ENCODE data around the gene MLKL. TPM values are rescaled to one million over a fixed set of nuclear protein-coding genes. Genes with fewer than 3 reads are reported as not detected.

Gene MLKL
- total RNA-seq, 4 donors from 2014 or later: 6.0 to 12.0 (median 9.9) TPM

DNA sequence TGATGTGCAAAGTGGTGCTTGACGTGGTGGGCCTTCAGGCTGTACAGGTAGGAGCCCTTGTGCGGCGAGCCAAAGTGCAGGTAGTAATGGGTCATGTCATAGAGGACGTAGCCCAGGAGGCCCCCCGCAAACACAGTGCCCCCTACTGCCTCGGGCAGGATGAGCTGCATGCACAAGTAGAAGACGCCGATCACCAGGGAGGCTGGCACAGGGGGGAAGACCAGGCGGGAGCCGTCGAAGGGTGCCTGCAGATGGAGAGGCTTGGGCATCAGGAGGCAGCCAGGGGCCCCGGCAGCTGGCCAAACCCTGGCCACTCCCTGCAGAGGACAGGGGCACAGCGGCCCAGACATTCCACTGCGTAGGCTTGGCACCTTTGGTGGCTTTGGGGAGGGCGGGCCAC lies 15.7 kb upstream of the MLKL start:
- no peaks in the 10 kb centered on the region for H3K9me3 ChIP-seq
- no peaks in the 10 kb centered on the region for H3K4me1 ChIP-seq
- H3K4me3 ChIP-seq (replicated peaks in 1 of 3): no peak overlapping the region
- no peak overlapping the region for H3K27ac ChIP-seq
- intact Hi-C loops (cut with DNase I): no loop called here
- no peak for DNase-seq
- TF ChIP-seq, protein P1, sequence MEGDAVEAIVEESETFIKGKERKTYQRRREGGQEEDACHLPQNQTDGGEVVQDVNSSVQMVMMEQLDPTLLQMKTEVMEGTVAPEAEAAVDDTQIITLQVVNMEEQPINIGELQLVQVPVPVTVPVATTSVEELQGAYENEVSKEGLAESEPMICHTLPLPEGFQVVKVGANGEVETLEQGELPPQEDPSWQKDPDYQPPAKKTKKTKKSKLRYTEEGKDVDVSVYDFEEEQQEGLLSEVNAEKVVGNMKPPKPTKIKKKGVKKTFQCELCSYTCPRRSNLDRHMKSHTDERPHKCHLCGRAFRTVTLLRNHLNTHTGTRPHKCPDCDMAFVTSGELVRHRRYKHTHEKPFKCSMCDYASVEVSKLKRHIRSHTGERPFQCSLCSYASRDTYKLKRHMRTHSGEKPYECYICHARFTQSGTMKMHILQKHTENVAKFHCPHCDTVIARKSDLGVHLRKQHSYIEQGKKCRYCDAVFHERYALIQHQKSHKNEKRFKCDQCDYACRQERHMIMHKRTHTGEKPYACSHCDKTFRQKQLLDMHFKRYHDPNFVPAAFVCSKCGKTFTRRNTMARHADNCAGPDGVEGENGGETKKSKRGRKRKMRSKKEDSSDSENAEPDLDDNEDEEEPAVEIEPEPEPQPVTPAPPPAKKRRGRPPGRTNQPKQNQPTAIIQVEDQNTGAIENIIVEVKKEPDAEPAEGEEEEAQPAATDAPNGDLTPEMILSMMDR (IDR thresholded peaks at IDR 0.05): no peak
- no peak for TF ChIP-seq POLR2A (IDR thresholded peaks at IDR 0.05)
- no peaks in the 10 kb centered on the region for H3K27me3 ChIP-seq
- no peaks in the 10 kb centered on the region for H3K36me3 ChIP-seq
- WGBS, 2 donors: 88 to 90% methylated on average over 13 to 15 of the region's 15 CpGs

DNA sequence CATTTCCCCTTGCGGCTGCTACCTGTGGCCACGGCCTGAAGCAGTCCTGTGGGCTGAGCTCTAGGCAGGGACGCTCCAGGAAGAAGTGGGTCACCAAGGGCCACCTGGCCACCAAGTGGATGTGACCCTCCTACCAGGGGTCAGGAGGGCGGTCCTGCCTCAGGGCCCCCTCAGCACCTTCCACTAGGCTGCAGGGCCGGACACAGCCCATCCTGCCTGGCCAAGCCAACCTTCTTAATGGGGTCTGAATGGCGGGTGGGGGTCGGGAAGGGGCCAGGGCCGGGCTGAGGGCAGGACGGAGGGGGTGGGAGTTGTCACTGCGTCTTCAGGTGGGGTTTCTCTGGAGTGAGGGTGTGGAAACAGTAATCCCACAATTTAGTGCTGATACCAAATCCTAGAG lies 13.2 kb upstream of the MLKL start:
- Histone ChIP-seq H3K9me3 (no peaks in the 10 kb centered on the region), H3K4me1 (no peaks in the 10 kb centered on the region), H3K27ac (no peak overlapping the region), H3K36me3 (no peaks in the 10 kb centered on the region), H3K27me3 (no peaks in the 10 kb centered on the region), H3K4me3 (replicated peaks in 1 of 3) (no peak overlapping the region)
- 91 to 95% methylated on average over 5 to 8 of the region's 10 CpGs for WGBS, 2 donors
- intact Hi-C loops (cut with DNase I): no loop called here
- TF ChIP-seq, protein P1 (IDR thresholded peaks at IDR 0.05): no peak
- TF ChIP-seq POLR2A (IDR thresholded peaks at IDR 0.05): no peak
- no peak for DNase-seq

DNA sequence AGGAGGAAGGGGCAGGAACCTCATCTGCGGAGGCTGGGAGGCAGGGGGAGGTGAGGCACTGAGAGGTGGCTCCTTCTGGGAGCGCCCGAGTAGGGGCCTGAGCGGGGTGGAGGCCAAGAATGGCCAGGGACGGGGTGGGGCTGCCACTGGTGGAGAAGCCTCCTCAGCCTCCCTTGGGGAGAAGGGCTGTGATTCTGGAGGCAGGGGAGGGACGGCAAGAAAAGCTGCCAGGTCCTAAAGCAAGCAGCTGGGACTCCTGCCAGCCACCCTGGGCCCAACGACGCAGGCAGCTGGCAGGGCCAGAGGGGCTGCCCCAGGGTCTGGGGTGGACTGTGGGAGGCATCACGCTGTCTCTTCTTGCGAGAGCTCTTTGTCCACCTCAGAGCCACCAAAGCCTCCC lies 12.7 kb upstream of the MLKL start:
- Histone ChIP-seq H3K36me3 (no peaks in the 10 kb centered on the region), H3K27me3 (no peaks in the 10 kb centered on the region), H3K4me3 (replicated peaks in 1 of 3) (no peak overlapping the region), H3K9me3 (no peaks in the 10 kb centered on the region), H3K27ac (no peak overlapping the region), H3K4me1 (no peaks in the 10 kb centered on the region)
- intact Hi-C loops (cut with DNase I): no loop called here
- no peak for DNase-seq
- TF ChIP-seq, protein P1 (IDR thresholded peaks at IDR 0.05): no peak
- no peak for TF ChIP-seq POLR2A (IDR thresholded peaks at IDR 0.05)
- WGBS, 2 donors: 79 to 81% methylated on average over 8 to 9 of the region's 10 CpGs

DNA sequence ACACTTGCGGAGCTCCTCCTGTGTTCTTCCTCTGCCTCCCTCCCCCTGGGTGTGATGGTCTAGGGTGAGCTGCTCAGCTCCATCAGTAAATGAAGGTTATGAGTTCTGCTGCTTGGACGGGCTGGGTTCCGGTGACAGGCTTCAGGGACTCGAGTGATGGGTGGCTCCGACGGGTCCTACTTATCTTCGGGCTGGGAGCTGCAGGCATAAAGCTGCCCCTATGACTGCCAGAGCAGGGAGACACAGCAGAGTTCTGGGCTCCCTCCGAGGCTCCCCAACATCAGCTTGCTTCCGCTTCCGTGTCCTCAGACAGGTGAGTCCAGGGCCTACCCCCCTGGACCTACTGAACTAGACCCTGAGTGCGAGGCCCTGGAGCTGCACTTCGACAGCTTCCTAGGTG lies 11.3 kb upstream of the MLKL start:
- WGBS, 2 donors: 91 to 100% methylated on average over 4 to 11 of the region's 12 CpGs
- no peaks in the 10 kb centered on the region for H3K4me1 ChIP-seq
- intact Hi-C loops (cut with DNase I): no loop called here
- no peak overlapping the region for H3K4me3 ChIP-seq (replicated peaks in 1 of 3)
- no peaks in the 10 kb centered on the region for H3K36me3 ChIP-seq
- H3K9me3 ChIP-seq: no peaks in the 10 kb centered on the region
- DNase-seq: no peak
- no peaks in the 10 kb centered on the region for H3K27me3 ChIP-seq
- no peak overlapping the region for H3K27ac ChIP-seq
- TF ChIP-seq, protein P1 (IDR thresholded peaks at IDR 0.05): no peak
- no peak for TF ChIP-seq POLR2A (IDR thresholded peaks at IDR 0.05)

DNA sequence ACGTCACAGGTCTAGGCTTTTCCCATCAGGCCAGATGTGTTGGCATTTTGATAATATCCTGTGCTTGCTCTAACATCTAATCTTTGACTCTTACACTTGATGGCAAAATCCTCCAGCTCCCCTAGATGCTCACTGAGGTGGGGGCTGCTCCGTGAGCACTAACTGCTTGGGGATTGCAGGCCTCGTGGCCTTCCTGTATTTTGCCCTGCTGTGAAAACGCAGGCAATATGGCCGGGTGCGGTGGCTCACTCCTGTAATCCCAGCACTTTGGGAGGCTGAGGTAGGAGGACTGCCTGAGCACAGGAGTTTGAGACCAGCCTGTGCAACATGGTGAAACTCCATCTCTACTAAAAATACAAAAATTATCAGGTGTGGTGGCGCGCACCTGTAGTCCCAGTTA lies 9.7 kb upstream of the MLKL start:
- no peak for TF ChIP-seq POLR2A (IDR thresholded peaks at IDR 0.05)
- TF ChIP-seq, protein P1 (IDR thresholded peaks at IDR 0.05): no peak
- WGBS, 2 donors: 96 to 99% methylated on average over 8 of the region's 8 CpGs
- intact Hi-C loops (cut with DNase I): no loop called here
- H3K27me3 ChIP-seq: no peaks in the 10 kb centered on the region
- H3K27ac ChIP-seq: no peak overlapping the region
- no peak overlapping the region for H3K4me3 ChIP-seq (replicated peaks in 1 of 3)
- H3K36me3 ChIP-seq: no peaks in the 10 kb centered on the region
- no peak for DNase-seq
- no peaks in the 10 kb centered on the region for H3K4me1 ChIP-seq
- H3K9me3 ChIP-seq: no peaks in the 10 kb centered on the region
